Activated naive CD8-positive, alpha-beta T cell treated with anti-CD3 and anti-CD28 coated beads, Interleukin-2, amount 50 U/mL, for 24 hours (primary cell): Measurements from ENCODE around the gene PLAGL1.
A peak's percentile ranks its signal among the peaks of the same experiment; 100 is the strongest.
"Not testable (repeated sequence)": the region's sequence is repeated elsewhere in the genome, so short reads cannot be mapped to it uniquely, and the experiment has no call there.

Experiments
- ATAC-seq: fragments of 150-1000 bp; cut with Tn5 transposase; one replicate; pipeline ENCODE4 v1.10.0; 2021
- DNase-seq: peaks from one replicate; pipeline ENCODE4 v3.0.0; 2021
- H3K27ac Mint-ChIP-seq: one replicate; pipeline ENCODE4 v1.8.0; 2021; ENCODE audit warnings: mild to moderate bottlenecking, mixed read lengths
- H3K27me3 Mint-ChIP-seq: one replicate; pipeline ENCODE4 v1.8.0; 2021; ENCODE audit warnings: mixed read lengths
- H3K36me3 Mint-ChIP-seq: one replicate; pipeline ENCODE4 v1.8.0; 2021; ENCODE audit warnings: low read depth, mixed read lengths
- H3K4me1 Mint-ChIP-seq: one replicate; pipeline ENCODE4 v1.8.0; 2021; ENCODE audit warnings: mixed read lengths
- H3K4me3 Mint-ChIP-seq: one replicate; pipeline ENCODE4 v1.8.0; 2021; ENCODE audit warnings: mild to moderate bottlenecking, moderate library complexity, mixed read lengths
- H3K9me3 Mint-ChIP-seq: one replicate; pipeline ENCODE4 v1.8.0; 2021; ENCODE audit warnings: mixed read lengths

The PLAGL1 gene

GRCh38 chr6:144008120-144008811 is at the start of gene PLAGL1:
TSS of gene PLAGL1 (minus strand) at chr6:144008259. CDS start at chr6:143948136, 60,123 bp downstream.
- DNase-seq (peak; percentile 21), ATAC-seq (peak; percentile 81)
- H3K4me3 Mint-ChIP-seq: peak within 1 kb of the TSS; percentile 71
- no peaks in the 10 kb centered on the region for H3K36me3 Mint-ChIP-seq
- peaks cover 17% of the 10 kb centered on the region for H3K4me1 Mint-ChIP-seq
- H3K27ac Mint-ChIP-seq: peak within 1 kb of the TSS; percentile 52
- peaks cover 15% of the 10 kb centered on the region for H3K27me3 Mint-ChIP-seq
- H3K9me3 Mint-ChIP-seq: no peaks in the 10 kb centered on the region

- peaks cover 35% of the 10 kb centered on the region for H3K4me1 Mint-ChIP-seq
- no peaks in the 10 kb centered on the region for H3K9me3 Mint-ChIP-seq
- no peaks in the 10 kb centered on the region for H3K36me3 Mint-ChIP-seq
- H3K4me3 Mint-ChIP-seq: peak overlapping the region; percentile 79
- H3K27ac Mint-ChIP-seq: peak overlapping the region; percentile 92
- peak; percentile 32 for DNase-seq
- H3K27me3 Mint-ChIP-seq: no peaks in the 10 kb centered on the region
- ATAC-seq: peak; percentile 87
Measured at GRCh38 chr6:144055121-144055931, 47.3 kb upstream of the PLAGL1 start.

GRCh38 chr6:144053601-144054000 is 45.5 kb upstream of the PLAGL1 start:
- no peaks in the 10 kb centered on the region for H3K9me3 Mint-ChIP-seq
- DNase-seq (no peak), ATAC-seq (no peak)
- H3K27ac Mint-ChIP-seq: no peak overlapping the region
- peaks cover 3% of the 10 kb centered on the region for H3K27me3 Mint-ChIP-seq
- peaks cover 1% of the 10 kb centered on the region for H3K36me3 Mint-ChIP-seq
- no peak overlapping the region for H3K4me3 Mint-ChIP-seq
- peaks cover 35% of the 10 kb centered on the region for H3K4me1 Mint-ChIP-seq

GRCh38 chr6:144052488-144052887 is 44.4 kb upstream of the PLAGL1 start:
- ATAC-seq: no peak
- peaks cover 35% of the 10 kb centered on the region for H3K4me1 Mint-ChIP-seq
- H3K27ac Mint-ChIP-seq: no peak overlapping the region
- peaks cover 1% of the 10 kb centered on the region for H3K36me3 Mint-ChIP-seq
- H3K9me3 Mint-ChIP-seq: no peaks in the 10 kb centered on the region
- no peak for DNase-seq
- H3K27me3 Mint-ChIP-seq: peaks cover 3% of the 10 kb centered on the region
- H3K4me3 Mint-ChIP-seq: no peak overlapping the region

GRCh38 chr6:144049386-144049785 is 41.3 kb upstream of the PLAGL1 start:
- no peak for ATAC-seq
- Mint-ChIP-seq H3K4me1 (peaks cover 11% of the 10 kb centered on the region), H3K4me3 (no peak overlapping the region), H3K9me3 (no peaks in the 10 kb centered on the region), H3K27me3 (peaks cover 3% of the 10 kb centered on the region), H3K27ac (no peak overlapping the region), H3K36me3 (peaks cover 1% of the 10 kb centered on the region)
- DNase-seq: no peak

- Mint-ChIP-seq H3K4me1 (no peaks in the 10 kb centered on the region), H3K9me3 (no peaks in the 10 kb centered on the region), H3K27ac (no peak overlapping the region), H3K4me3 (no peak overlapping the region), H3K27me3 (peaks cover 3% of the 10 kb centered on the region), H3K36me3 (peaks cover 1% of the 10 kb centered on the region)
- ATAC-seq (no peak), DNase-seq (no peak)
Measured at GRCh38 chr6:144047688-144048087, 39.6 kb upstream of the PLAGL1 start.

- not testable (repeated sequence) for ATAC-seq, H3K27ac Mint-ChIP-seq, H3K9me3 Mint-ChIP-seq, DNase-seq, H3K4me3 Mint-ChIP-seq, H3K4me1 Mint-ChIP-seq, H3K36me3 Mint-ChIP-seq, H3K27me3 Mint-ChIP-seq
Measured at GRCh38 chr6:144046672-144047071, 38.6 kb upstream of the PLAGL1 start.

GRCh38 chr6:144044989-144045388 is 36.9 kb upstream of the PLAGL1 start:
- not testable (repeated sequence) for DNase-seq, H3K9me3 Mint-ChIP-seq, H3K27ac Mint-ChIP-seq, H3K4me3 Mint-ChIP-seq, H3K27me3 Mint-ChIP-seq, H3K36me3 Mint-ChIP-seq, ATAC-seq, H3K4me1 Mint-ChIP-seq

- no peaks in the 10 kb centered on the region for H3K27me3 Mint-ChIP-seq
- peak overlapping the region; percentile 2 for H3K27ac Mint-ChIP-seq
- H3K4me3 Mint-ChIP-seq: peak overlapping the region; percentile 40
- ATAC-seq: no peak
- no peaks in the 10 kb centered on the region for H3K9me3 Mint-ChIP-seq
- H3K4me1 Mint-ChIP-seq: peaks cover 18% of the 10 kb centered on the region
- H3K36me3 Mint-ChIP-seq: no peaks in the 10 kb centered on the region
- DNase-seq: no peak
Measured at GRCh38 chr6:144036835-144037195, 28.8 kb upstream of the PLAGL1 start.

- Mint-ChIP-seq H3K9me3 (no peaks in the 10 kb centered on the region), H3K4me3 (peak overlapping the region; percentile 40), H3K27me3 (no peaks in the 10 kb centered on the region), H3K27ac (peak overlapping the region; percentile 2), H3K4me1 (peaks cover 18% of the 10 kb centered on the region), H3K36me3 (no peaks in the 10 kb centered on the region)
- ATAC-seq (peak; percentile 49), DNase-seq (no peak)
Measured at GRCh38 chr6:144036064-144036834, 28.2 kb upstream of the PLAGL1 start.

GRCh38 chr6:144035416-144035815 is 27.4 kb upstream of the PLAGL1 start:
- no peak for ATAC-seq
- Mint-ChIP-seq H3K4me1 (peaks cover 18% of the 10 kb centered on the region), H3K9me3 (no peaks in the 10 kb centered on the region), H3K27me3 (no peaks in the 10 kb centered on the region), H3K27ac (no peak overlapping the region), H3K4me3 (no peak overlapping the region), H3K36me3 (no peaks in the 10 kb centered on the region)
- DNase-seq: no peak

GRCh38 chr6:144033816-144034735 is 26.0 kb upstream of the PLAGL1 start:
- Mint-ChIP-seq H3K27me3 (no peaks in the 10 kb centered on the region), H3K27ac (no peak overlapping the region), H3K36me3 (no peaks in the 10 kb centered on the region), H3K4me3 (no peak overlapping the region), H3K4me1 (peaks cover 18% of the 10 kb centered on the region), H3K9me3 (no peaks in the 10 kb centered on the region)
- DNase-seq: no peak
- no peak for ATAC-seq

- Mint-ChIP-seq H3K27ac (no peak overlapping the region), H3K4me1 (no peaks in the 10 kb centered on the region), H3K36me3 (no peaks in the 10 kb centered on the region), H3K4me3 (no peak overlapping the region), H3K9me3 (no peaks in the 10 kb centered on the region), H3K27me3 (no peaks in the 10 kb centered on the region)
- ATAC-seq (no peak), DNase-seq (no peak)
Measured at GRCh38 chr6:144029452-144029851, 21.4 kb upstream of the PLAGL1 start.
